HEK293T (cell line): ENCODE data around the gene KRTAP10-12.
"Not testable (repeated sequence)": the region's sequence is repeated elsewhere in the genome, so short reads cannot be mapped to it uniquely, and the experiment has no call there.

Experiments
- CTCF ChIA-PET: fragments of 350-600 bp; formaldehyde crosslinking; extraction: SDS; loops from one replicate; lab custom pipeline; 2021; ENCODE audit warnings: antibody characterized with exemption, inconsistent platforms; lab: Yijun Ruan, JAX
- POLR2A ChIA-PET: fragments of 350-600 bp; formaldehyde crosslinking; extraction: SDS; loops from one replicate; lab custom pipeline; 2020; ENCODE audit warnings: antibody characterized with exemption, inconsistent platforms; lab: Yijun Ruan, JAX
- DNase-seq: peaks from one replicate; pipeline ENCODE4 v3.0.0; 2012; ENCODE audit warnings: mixed read lengths; ENCODE audit errors: extremely low spot score
- ARNT ChIP-seq: fragments of 450-650 bp; IDR thresholded peaks from 2 replicates; pipeline ENCODE4 v1.6.1; 2017; ENCODE audit warnings: mild to moderate bottlenecking
- BHLHE40 ChIP-seq: fragments of 450-650 bp; IDR thresholded peaks from 2 replicates; pipeline ENCODE4 v1.6.1; 2016; ENCODE audit warnings: mild to moderate bottlenecking, moderate library complexity, borderline replicate concordance
- CTBP1 ChIP-seq: fragments of 450-650 bp; IDR thresholded peaks from 2 replicates; pipeline ENCODE4 v1.6.1; 2016; ENCODE audit warnings: borderline replicate concordance
- ELF4 ChIP-seq: fragments of 450-650 bp; IDR thresholded peaks from 2 replicates; pipeline ENCODE4 v1.6.1; 2017; ENCODE audit warnings: antibody characterized with exemption
- FOXA1 ChIP-seq: fragments of 450-650 bp; IDR thresholded peaks from 2 replicates; pipeline ENCODE4 v1.6.1; 2016; ENCODE audit warnings: mild to moderate bottlenecking
- FOXK2 ChIP-seq: fragments of 450-650 bp; IDR thresholded peaks from 2 replicates; pipeline ENCODE4 v1.6.1; 2016; ENCODE audit warnings: mild to moderate bottlenecking
- FOXM1 ChIP-seq: fragments of 450-650 bp; IDR thresholded peaks from 2 replicates; pipeline ENCODE4 v1.6.1; 2017; ENCODE audit warnings: mild to moderate bottlenecking, borderline replicate concordance
- HDGF ChIP-seq: fragments of 450-650 bp; IDR thresholded peaks from 2 replicates; pipeline ENCODE4 v1.6.1; 2017; ENCODE audit warnings: antibody characterized with exemption, borderline replicate concordance
- LEF1 ChIP-seq: fragments of 450-650 bp; IDR thresholded peaks from 2 replicates; pipeline ENCODE4 v1.6.1; 2017; ENCODE audit warnings: mild to moderate bottlenecking, borderline replicate concordance
- NFRKB ChIP-seq: fragments of 450-650 bp; IDR thresholded peaks from 2 replicates; pipeline ENCODE4 v1.6.1; 2016; ENCODE audit warnings: mild to moderate bottlenecking, moderate library complexity
- PKNOX1 ChIP-seq: fragments of 450-650 bp; IDR thresholded peaks from 2 replicates; pipeline ENCODE4 v1.6.1; 2016
- SP1 ChIP-seq: fragments of 450-650 bp; IDR thresholded peaks from 2 replicates; pipeline ENCODE4 v1.6.1; 2017
- SUZ12 ChIP-seq: fragments of 450-650 bp; IDR thresholded peaks from 2 replicates; pipeline ENCODE4 v1.6.1; 2016; ENCODE audit warnings: mild to moderate bottlenecking
- TARDBP ChIP-seq: fragments of 450-650 bp; IDR thresholded peaks from 2 replicates; pipeline ENCODE4 v1.6.1; 2016
- ZNF384 ChIP-seq: fragments of 450-650 bp; IDR thresholded peaks from 2 replicates; pipeline ENCODE4 v1.6.1; 2016

KRTAP10-12 gene

GRCh38 chr21:44697172-44697810 is at the start of gene KRTAP10-12:
Gene KRTAP10-12, plus strand, starts transcription at chr21:44697172. Its CDS starts 30 bp downstream, at chr21:44697202.
- DNase-seq, POLR2A ChIA-PET, CTCF ChIA-PET: not testable (repeated sequence)

- TF ChIP-seq ELF4: no peak
- TF ChIP-seq TARDBP: no peak
- no peak for TF ChIP-seq NFRKB
- no peak for TF ChIP-seq BHLHE40
- no peak for TF ChIP-seq ARNT
- CTCF ChIA-PET: no interaction called here
- no peak for DNase-seq
- POLR2A ChIA-PET: no interaction called here
These were observed 49.8 kb upstream of the KRTAP10-12 start for GRCh38 chr21:44647222-44647552.

- ChIA-PET POLR2A (no interaction called here), CTCF (no interaction called here)
- TF ChIP-seq ARNT (no peak), BHLHE40 (no peak), FOXM1 (no peak), SP1 (no peak), CTBP1 (no peak), FOXK2 (no peak), TARDBP (no peak), HDGF (no peak), ZNF384 (no peak), LEF1 (no peak), NFRKB (no peak), FOXA1 (no peak), ELF4 (no peak), SUZ12 (no peak)
- no peak for DNase-seq
These were observed 48.2 kb upstream of the KRTAP10-12 start for GRCh38 chr21:44648557-44649311.

- ChIA-PET CTCF (no interaction called here), POLR2A (no interaction called here)
- no peak for TF ChIP-seq PKNOX1
- no peak for TF ChIP-seq ZNF384
- no peak for DNase-seq
These were observed 47.4 kb upstream of the KRTAP10-12 start for GRCh38 chr21:44649521-44650100.

GRCh38 chr21:44650265-44650972 is 46.6 kb upstream of the KRTAP10-12 start:
- DNase-seq: no peak
- CTCF ChIA-PET: no interaction called here
- POLR2A ChIA-PET: no interaction called here
- TF ChIP-seq ARNT (no peak), FOXK2 (no peak), NFRKB (no peak), ZNF384 (no peak), BHLHE40 (no peak), PKNOX1 (no peak), SP1 (no peak), ELF4 (no peak), TARDBP (no peak), SUZ12 (no peak), CTBP1 (no peak)

- TF ChIP-seq PKNOX1 (no peak), BHLHE40 (no peak), ARNT (no peak), TARDBP (no peak), FOXA1 (no peak), FOXK2 (no peak)
- no peak for DNase-seq
- ChIA-PET POLR2A (no interaction called here), CTCF (no interaction called here)
These were observed 45.8 kb upstream of the KRTAP10-12 start for GRCh38 chr21:44650973-44651675.
